ENCODE data around the gene NMNAT2.
"Not testable (repeated sequence)": the region's sequence is repeated elsewhere in the genome, so short reads cannot be mapped to it uniquely, and the experiment has no call there.

NMNAT2 gene

DNA sequence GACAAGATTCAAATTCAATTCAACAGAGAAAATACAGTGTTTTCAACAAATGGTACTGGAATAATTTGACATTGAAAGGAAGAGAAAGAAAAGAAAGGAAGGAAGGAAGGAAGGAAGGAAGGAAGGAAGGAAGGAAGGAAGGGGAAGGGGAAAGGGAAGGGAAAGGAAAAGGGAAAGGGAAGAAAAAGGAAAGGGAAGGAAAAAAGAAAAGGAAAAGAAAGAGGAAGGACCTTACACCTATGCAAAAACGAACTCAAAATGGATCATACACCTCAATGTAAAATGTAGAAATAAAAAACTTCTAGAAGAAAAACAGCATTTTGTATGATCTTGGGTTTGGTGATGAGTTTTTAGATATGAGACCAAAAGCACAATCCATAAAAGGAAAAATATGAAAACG, 19.9 kb upstream of the NMNAT2 start:
- no peaks in the 10 kb centered on the region for H3K4me1 ChIP-seq (ENCODE audit: insufficient read depth, insufficient read length)
- H3K9me3 ChIP-seq (ENCODE audit: insufficient read depth, low read length): no peaks in the 10 kb centered on the region
- no peak overlapping the region for H3K9ac ChIP-seq (ENCODE audit: insufficient read length, low read depth)
- no peak for TF ChIP-seq ZNF274 (IDR thresholded peaks at IDR 0.05; ENCODE audit: low read depth, low read length)
- no peaks in the 10 kb centered on the region for H3K27me3 ChIP-seq (ENCODE audit: insufficient read depth, insufficient read length)
- no peak overlapping the region for H3K4me3 ChIP-seq (ENCODE audit: insufficient read length, low read depth)
- H3K36me3 ChIP-seq (ENCODE audit: insufficient read depth, insufficient read length, low read length): no peaks in the 10 kb centered on the region
- DNase-seq (ENCODE audit: low read depth, low spot score): no peak

DNA sequence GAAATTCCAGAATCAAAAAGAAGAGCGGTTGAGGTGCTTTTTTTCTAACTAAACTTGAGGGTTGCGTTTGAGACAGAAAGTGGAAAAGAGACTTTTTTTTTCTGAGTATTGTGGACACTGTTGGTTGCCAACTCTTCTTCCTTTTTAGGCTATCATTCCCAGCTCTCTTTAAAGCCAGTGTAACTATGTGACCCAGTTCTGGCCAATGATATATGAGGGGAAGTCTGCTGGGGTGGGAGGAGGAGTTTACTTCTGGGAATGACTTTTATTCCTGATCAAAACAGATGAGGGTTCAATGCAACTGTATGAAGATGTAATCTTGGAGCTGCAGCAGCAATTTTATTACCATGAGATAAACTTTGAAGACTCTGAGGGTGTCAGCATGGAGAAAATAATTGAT, 17.3 kb upstream of the NMNAT2 start:
- no peak for DNase-seq (ENCODE audit: low read depth, low spot score)
- Histone ChIP-seq H3K4me3 (ENCODE audit: insufficient read length, low read depth) (no peak overlapping the region), H3K36me3 (ENCODE audit: insufficient read depth, insufficient read length, low read length) (no peaks in the 10 kb centered on the region), H3K9me3 (ENCODE audit: insufficient read depth, low read length) (no peaks in the 10 kb centered on the region), H3K9ac (ENCODE audit: insufficient read length, low read depth) (no peak overlapping the region), H3K4me1 (ENCODE audit: insufficient read depth, insufficient read length) (no peaks in the 10 kb centered on the region), H3K27me3 (ENCODE audit: insufficient read depth, insufficient read length) (no peaks in the 10 kb centered on the region)
- TF ChIP-seq SUZ12 (IDR thresholded peaks at IDR 0.05; ENCODE audit: extremely low read depth, insufficient read depth, insufficient read length) (no peak), YY1 (IDR thresholded peaks at IDR 0.05; ENCODE audit: insufficient read depth, insufficient read length) (no peak)

DNA sequence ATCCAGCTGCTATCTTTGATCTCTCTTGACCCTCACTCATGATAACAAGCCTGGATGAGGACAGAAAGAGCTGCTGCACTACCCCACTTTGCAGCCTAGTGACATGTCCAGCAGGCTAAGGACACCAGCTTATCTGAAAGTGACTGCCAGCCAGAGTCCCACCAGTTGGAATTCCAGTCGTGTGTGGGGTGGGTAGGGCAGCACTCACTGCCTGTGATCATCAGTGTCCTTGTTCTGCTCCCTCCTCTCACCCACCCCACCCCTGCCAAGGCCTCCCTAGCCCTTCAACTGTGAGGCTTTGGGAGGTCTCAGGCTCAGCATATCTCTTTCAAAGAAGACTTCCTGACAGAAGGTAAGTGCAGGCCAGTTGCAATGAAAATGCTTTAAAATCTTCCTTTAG, 15.5 kb upstream of the NMNAT2 start:
- DNase-seq (ENCODE audit: low read depth, low spot score): no peak
- Histone ChIP-seq H3K9me3 (ENCODE audit: insufficient read depth, low read length) (peaks cover 16% of the 10 kb centered on the region; the same call in 1 of the 2 replicates), H3K4me1 (ENCODE audit: insufficient read depth, insufficient read length) (no peaks in the 10 kb centered on the region), H3K27me3 (ENCODE audit: insufficient read depth, insufficient read length) (no peaks in the 10 kb centered on the region), H3K36me3 (ENCODE audit: insufficient read depth, insufficient read length, low read length) (no peaks in the 10 kb centered on the region), H3K9ac (ENCODE audit: insufficient read length, low read depth) (no peak overlapping the region), H3K4me3 (ENCODE audit: insufficient read length, low read depth) (no peak overlapping the region)
- no peak for TF ChIP-seq YY1 (IDR thresholded peaks at IDR 0.05; ENCODE audit: insufficient read depth, insufficient read length)
- TF ChIP-seq SUZ12 (IDR thresholded peaks at IDR 0.05; ENCODE audit: extremely low read depth, insufficient read depth, insufficient read length): no peak
- no peak for TF ChIP-seq ZNF274 (IDR thresholded peaks at IDR 0.05; ENCODE audit: low read depth, low read length)

DNA sequence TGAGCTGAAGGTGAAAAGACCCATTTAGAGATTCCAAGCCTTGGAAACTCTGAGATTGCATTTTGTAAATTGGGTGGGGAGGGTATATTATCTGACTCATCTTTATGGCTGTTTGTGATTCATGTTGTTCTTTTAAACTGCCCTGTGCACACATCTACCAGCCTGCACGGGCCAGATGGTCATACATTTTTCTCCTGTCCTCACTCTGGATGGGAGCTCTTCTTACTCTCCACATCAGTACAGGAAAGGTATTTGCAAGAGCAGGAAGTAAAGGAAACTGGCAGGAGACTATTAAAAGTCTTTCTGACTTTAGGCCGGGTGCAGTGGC, 14.3 kb upstream of the NMNAT2 start:
- no peak for DNase-seq (ENCODE audit: low read depth, low spot score)
- H3K9me3 ChIP-seq (ENCODE audit: insufficient read depth, low read length): peaks cover 23% of the 10 kb centered on the region; the same call in 1 of the 2 replicates
- no peak for TF ChIP-seq ZNF274 (IDR thresholded peaks at IDR 0.05; ENCODE audit: low read depth, low read length)
- TF ChIP-seq SUZ12 (IDR thresholded peaks at IDR 0.05; ENCODE audit: extremely low read depth, insufficient read depth, insufficient read length): no peak
- TF ChIP-seq YY1 (IDR thresholded peaks at IDR 0.05; ENCODE audit: insufficient read depth, insufficient read length): no peak

DNA sequence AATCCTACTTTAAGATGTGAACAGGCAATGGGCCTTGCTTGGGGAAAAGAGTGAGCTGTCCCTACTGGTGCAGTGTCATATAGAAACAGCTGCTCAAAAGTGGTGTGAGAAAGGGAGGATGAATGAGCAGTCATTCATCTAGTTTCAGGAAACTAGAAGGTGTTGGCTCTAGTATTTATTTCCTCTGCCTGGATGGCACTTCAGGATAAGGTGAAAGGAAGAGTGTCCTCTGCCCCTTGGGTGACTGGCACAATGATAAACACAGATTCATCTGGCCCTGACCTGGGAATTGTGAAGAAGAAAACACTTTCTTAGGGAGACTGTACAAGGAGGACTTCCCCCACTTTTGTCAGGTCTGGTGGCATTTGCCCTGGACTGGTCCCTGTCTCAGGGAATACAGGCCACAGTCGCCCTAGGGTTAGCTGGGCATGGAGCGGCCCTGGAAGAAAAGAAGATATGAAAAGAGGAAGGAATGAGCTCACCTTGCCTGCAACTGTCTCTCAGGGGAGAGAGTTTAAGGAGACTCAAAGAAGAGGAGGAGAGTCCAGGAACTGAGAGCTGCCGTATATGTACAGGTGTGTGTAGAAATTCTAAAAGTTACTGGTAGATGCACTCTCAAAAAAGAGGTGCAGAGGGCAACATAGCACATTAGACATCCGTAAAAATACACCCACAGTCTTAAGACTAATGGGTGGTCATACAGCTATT, 13.8 kb upstream of the NMNAT2 start:
- DNase-seq (ENCODE audit: low read depth, low spot score): no peak
- TF ChIP-seq YY1 (IDR thresholded peaks at IDR 0.05; ENCODE audit: insufficient read depth, insufficient read length) (no peak), SUZ12 (IDR thresholded peaks at IDR 0.05; ENCODE audit: extremely low read depth, insufficient read depth, insufficient read length) (no peak), ZNF274 (IDR thresholded peaks at IDR 0.05; ENCODE audit: low read depth, low read length) (no peak)
- Histone ChIP-seq H3K27me3 (ENCODE audit: insufficient read depth, insufficient read length) (no peaks in the 10 kb centered on the region), H3K9me3 (ENCODE audit: insufficient read depth, low read length) (peaks cover 23% of the 10 kb centered on the region; the same call in 1 of the 2 replicates), H3K4me3 (ENCODE audit: insufficient read length, low read depth) (no peak overlapping the region), H3K9ac (ENCODE audit: insufficient read length, low read depth) (no peak overlapping the region), H3K4me1 (ENCODE audit: insufficient read depth, insufficient read length) (no peaks in the 10 kb centered on the region), H3K36me3 (ENCODE audit: insufficient read depth, insufficient read length, low read length) (no peaks in the 10 kb centered on the region)

More for the DNA sequence above, 14.3 kb upstream of the NMNAT2 start:
- Histone ChIP-seq H3K9ac (ENCODE audit: insufficient read length, low read depth) (no peak overlapping the region), H3K4me1 (ENCODE audit: insufficient read depth, insufficient read length) (no peaks in the 10 kb centered on the region), H3K4me3 (ENCODE audit: insufficient read length, low read depth) (no peak overlapping the region), H3K27me3 (ENCODE audit: insufficient read depth, insufficient read length) (no peaks in the 10 kb centered on the region), H3K36me3 (ENCODE audit: insufficient read depth, insufficient read length, low read length) (no peaks in the 10 kb centered on the region)

DNA sequence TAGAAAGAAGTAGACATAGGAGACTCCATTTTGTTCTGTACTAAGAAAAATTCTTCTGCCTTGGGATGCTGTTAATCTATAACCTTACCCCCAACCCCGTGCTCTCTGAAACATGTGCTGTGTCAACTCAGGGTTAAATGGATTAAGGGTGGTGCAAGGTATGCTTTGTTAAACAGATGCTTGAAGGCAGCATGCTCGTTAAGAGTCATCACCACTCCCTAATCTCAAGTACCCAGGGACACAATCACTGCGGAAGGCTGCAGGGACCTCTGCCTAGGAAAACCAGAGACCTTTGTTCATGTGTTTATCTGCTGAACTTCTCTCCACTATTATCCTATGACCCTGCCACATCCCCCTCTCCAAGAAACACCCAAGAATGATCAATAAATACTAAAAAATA, 9.4 kb upstream of the NMNAT2 start:
- H3K9me3 ChIP-seq (ENCODE audit: insufficient read depth, low read length): peaks cover 38% of the 10 kb centered on the region; the same call in 1 of the 2 replicates
- H3K36me3 ChIP-seq (ENCODE audit: insufficient read depth, insufficient read length, low read length); H3K4me1 ChIP-seq (ENCODE audit: insufficient read depth, insufficient read length); H3K9ac ChIP-seq (ENCODE audit: insufficient read length, low read depth); H3K4me3 ChIP-seq (ENCODE audit: insufficient read length, low read depth); DNase-seq (ENCODE audit: low read depth, low spot score); H3K27me3 ChIP-seq (ENCODE audit: insufficient read depth, insufficient read length): not testable (repeated sequence)

DNA sequence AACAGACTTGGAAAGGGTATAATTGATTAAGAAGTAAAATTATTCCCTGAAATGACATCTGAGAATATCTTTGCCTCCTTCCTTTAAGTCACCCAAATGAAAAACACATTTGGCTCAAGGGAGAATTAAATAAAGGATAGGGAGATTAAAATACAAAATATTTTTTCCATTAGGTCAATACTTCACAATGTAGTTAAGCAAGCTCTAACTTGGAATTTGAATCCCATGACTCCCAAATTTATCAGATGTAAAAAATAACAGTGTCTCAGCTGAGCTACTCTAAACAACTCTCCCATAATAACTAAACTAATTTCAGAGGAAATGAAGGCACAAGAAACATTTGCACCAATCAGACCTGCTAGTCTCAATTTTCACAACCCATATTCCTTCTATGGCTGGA, 6.5 kb upstream of the NMNAT2 start:
- Histone ChIP-seq H3K36me3 (ENCODE audit: insufficient read depth, insufficient read length, low read length) (no peaks in the 10 kb centered on the region), H3K4me3 (ENCODE audit: insufficient read length, low read depth) (no peak overlapping the region), H3K27me3 (ENCODE audit: insufficient read depth, insufficient read length) (peaks cover 7% of the 10 kb centered on the region), H3K9me3 (ENCODE audit: insufficient read depth, low read length) (peaks cover 32% of the 10 kb centered on the region; the same call in 1 of the 2 replicates), H3K4me1 (ENCODE audit: insufficient read depth, insufficient read length) (no peaks in the 10 kb centered on the region), H3K9ac (ENCODE audit: insufficient read length, low read depth) (no peak overlapping the region)
- no peak for TF ChIP-seq SUZ12 (IDR thresholded peaks at IDR 0.05; ENCODE audit: extremely low read depth, insufficient read depth, insufficient read length)
- DNase-seq (ENCODE audit: low read depth, low spot score): no peak

DNA sequence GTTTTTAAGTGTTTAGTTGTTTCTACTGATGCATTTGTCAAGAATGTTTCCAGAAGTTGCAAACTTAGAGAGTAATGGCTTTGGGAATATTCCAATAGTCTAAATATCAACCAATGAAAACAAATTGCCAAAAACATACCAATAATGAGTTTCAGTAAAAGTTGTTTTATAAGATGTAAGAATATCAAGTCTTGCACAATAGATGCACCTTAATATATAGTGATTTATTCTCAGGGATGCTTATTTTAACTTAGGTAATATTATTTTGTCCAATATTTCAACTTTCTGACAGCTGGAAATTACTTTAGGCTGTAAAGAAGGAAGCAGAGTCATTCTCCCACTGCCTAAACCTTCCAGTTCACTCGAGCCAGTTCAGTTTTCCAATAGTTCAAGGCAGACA, 5.4 kb upstream of the NMNAT2 start:
- peaks cover 21% of the 10 kb centered on the region; the same call in 1 of the 2 replicates for H3K9me3 ChIP-seq (ENCODE audit: insufficient read depth, low read length)
- H3K4me1 ChIP-seq (ENCODE audit: insufficient read depth, insufficient read length): no peaks in the 10 kb centered on the region
- no peak for DNase-seq (ENCODE audit: low read depth, low spot score)
- H3K27me3 ChIP-seq (ENCODE audit: insufficient read depth, insufficient read length): peaks cover 19% of the 10 kb centered on the region
- TF ChIP-seq YY1 (IDR thresholded peaks at IDR 0.05; ENCODE audit: insufficient read depth, insufficient read length) (no peak), ZNF274 (IDR thresholded peaks at IDR 0.05; ENCODE audit: low read depth, low read length) (no peak), SUZ12 (IDR thresholded peaks at IDR 0.05; ENCODE audit: extremely low read depth, insufficient read depth, insufficient read length) (no peak)
- no peaks in the 10 kb centered on the region for H3K36me3 ChIP-seq (ENCODE audit: insufficient read depth, insufficient read length, low read length)
- H3K9ac ChIP-seq (ENCODE audit: insufficient read length, low read depth): no peak overlapping the region
- H3K4me3 ChIP-seq (ENCODE audit: insufficient read length, low read depth): no peak overlapping the region

All from NT2/D1 (cell line).